K562 (cell line): Measurements from ENCODE around the gene NFIB. TPM values are rescaled to one million over a fixed set of nuclear protein-coding genes. Genes with fewer than 3 reads are reported as not detected.

Source experiments
- ATAC-seq: fragments of 200-7000 bp; cut with Tn5 transposase; 3 replicates; pipeline ENCODE4 v1.9.1; 2020; ENCODE audit warnings: moderate library complexity
- BruUV-seq: library from RNA; stranded (reverse); fragments of 400-500 nt; replicated peaks from 2 replicates; lab custom pipeline; 2021; lab: Mats Ljungman, UMichigan
- CTCF ChIA-PET: fragments of 300-600 bp; formaldehyde crosslinking; extraction: SDS; loops from one replicate; lab custom pipeline; 2021; ENCODE audit warnings: low intra/inter-chr PET ratio; lab: Yijun Ruan, JAX
- POLR2A ChIA-PET: fragments of 300-600, 350-650 bp; sonication (Branson Sonifier 250); formaldehyde crosslinking; extraction: SDS; loops from one replicate; lab custom pipeline; 2021; ENCODE audit warnings: antibody characterized with exemption, inconsistent platforms; lab: Yijun Ruan, JAX
- DNase-seq, 4 experiments: peaks; one replicate each; pipeline versions ENCODE4 v3.0.0 to v3.0.0-alpha.2; 2011 to 2018; ENCODE audit warnings: low spot score in 3 of 4, mixed read lengths in 3 of 4; ENCODE audit errors: extremely low read depth in 1 of 4
- FAIRE-seq: peaks from 2 replicates; lab custom pipeline; 2011; peaks lifted over from hg19 to GRCh38; lab: Jason Lieb, UNC
- H2AFZ ChIP-seq: 2 replicates; pipeline ENCODE4 v1.6.0; 2011; ENCODE audit warnings: low read depth, low read length, control low read depth, inconsistent platforms
- H3K27ac ChIP-seq: fragments of 200-600 bp; 3 replicates; pipeline ENCODE4 v1.8.0; 2011; ENCODE audit warnings: low read depth, mild to moderate bottlenecking, control low read depth, inconsistent platforms, low read length, moderate library complexity, mixed read lengths; ENCODE audit errors: extremely low read depth
- H3K27me3 ChIP-seq, 2 experiments: fragments of 300-600 bp in 1 of 2; 2 replicates in 1 of 2; 3 replicates in 1 of 2; pipeline versions ENCODE4 v1.6.0 to v1.8.0; 2011; ENCODE audit warnings: inconsistent platforms in 2 of 2, low read length in 2 of 2, mild to moderate bottlenecking in 1 of 2, mixed read lengths in 1 of 2, moderate library complexity in 1 of 2; ENCODE audit not compliant: control insufficient read depth in 2 of 2, insufficient read depth in 2 of 2
- H3K36me3 ChIP-seq: fragments of 300-600 bp; 3 replicates; pipeline ENCODE4 v1.8.0; 2011; ENCODE audit warnings: mild to moderate bottlenecking, low read length, inconsistent platforms; ENCODE audit not compliant: control insufficient read depth, insufficient read depth
- H3K4me1 ChIP-seq, 2 experiments: fragments of 200-600 bp in 1 of 2; replicated peaks in 1 of 2; 2 replicates in 1 of 2; 3 replicates in 1 of 2; pipeline versions ENCODE4 v1.5.1 to v1.8.0; 2011; ENCODE audit warnings: inconsistent platforms in 2 of 2, low read length in 2 of 2, mild to moderate bottlenecking in 1 of 2, mixed read lengths in 1 of 2, moderate library complexity in 1 of 2; ENCODE audit not compliant: control insufficient read depth in 2 of 2, insufficient read depth in 2 of 2
- H3K4me2 ChIP-seq: 2 replicates; pipeline ENCODE4 v1.6.1; 2011; ENCODE audit warnings: low read length, control low read depth, inconsistent platforms, mixed read lengths; ENCODE audit not compliant: insufficient read depth
- H3K4me3 ChIP-seq: fragments of 200-600 bp; sonication (generic), shearing (Covaris generic); 2 replicates; pipeline ENCODE4 v1.5.1; 2016; ENCODE audit warnings: control low read depth, inconsistent platforms
- H3K79me2 ChIP-seq: fragments of 200-600 bp; 3 replicates; pipeline ENCODE4 v1.8.0; 2011; ENCODE audit warnings: low read length, inconsistent platforms; ENCODE audit not compliant: control insufficient read depth, insufficient read depth
- H3K9ac ChIP-seq, 2 experiments: 2 replicates each; pipeline versions ENCODE4 v1.6.0 to v1.6.1; 2011; ENCODE audit warnings: low read depth in 2 of 2, low read length in 2 of 2, control low read depth in 1 of 2, inconsistent platforms in 1 of 2, mild to moderate bottlenecking in 1 of 2, mixed read lengths in 1 of 2; ENCODE audit not compliant: insufficient read depth in 1 of 2
- H3K9me1 ChIP-seq: one replicate; pipeline ENCODE4 v1.6.0; 2011; ENCODE audit warnings: inconsistent platforms, mild to moderate bottlenecking, low read length, moderate library complexity; ENCODE audit not compliant: control insufficient read depth, insufficient read depth
- H3K9me3 ChIP-seq: replicated peaks from 2 replicates; pipeline ENCODE4 v1.5.1; 2011; ENCODE audit warnings: low read depth, low read length, inconsistent platforms; ENCODE audit not compliant: control insufficient read depth, insufficient read depth
- H4K20me1 ChIP-seq: replicated peaks from 2 replicates; pipeline ENCODE4 v1.6.1; 2011; ENCODE audit warnings: low read length, inconsistent platforms, mixed read lengths; ENCODE audit not compliant: control insufficient read depth, insufficient read depth
- WGBS: fragments of 100-300 bp; shearing (Covaris generic); methylation state at CpG from one replicate; pipeline ENCODE4 v1.1.6; 2016; ENCODE audit warnings: low coverage, mixed read lengths; ENCODE audit not compliant: insufficient coverage; ENCODE audit errors: missing lambda C conversion rate; 5-methylcytosine and 5-hydroxymethylcytosine counted together
- in situ Hi-C: fragments of 300-500 bp; cut with MboI; formaldehyde crosslinking; loops from 4 replicates; pipeline ENCODE4 v1.15.0; 2018; ENCODE audit warnings: inconsistent platforms, mixed read lengths
- intact Hi-C: fragments of 100-400 bp; cut with micrococcal nuclease; formaldehyde crosslinking; loops from 2 replicates; pipeline ENCODE4 v1.14.2; 2022
- polyA plus RNA-seq, 8 experiments: library from polyadenylated mRNA; depleted of rRNA in 4 of 8; stranded (reverse) in 5 of 8; unstranded in 3 of 8; fragments of >200 nt; fragmentation: Nextera tagmentation in 2 of 8; fragmentation: Illumina TruSeq in 1 of 8; extraction: Ambion mirVana in 2 of 8; extraction: Trizol in 1 of 8; gene quantifications; 2 replicates each; pipeline versions ENCODE4 v1.2.1 to v1.2.3, GENCODE V29; 2011 to 2014; ENCODE audit warnings: inconsistent platforms in 1 of 8, missing spikeins in 1 of 8
- total RNA-seq, 7 experiments: library from RNA; depleted of rRNA in 6 of 7; stranded (reverse); fragments of >200 nt in 6 of 7; fragmentation: Illumina TruSeq in 2 of 7; extraction: Trizol in 2 of 7; gene quantifications; 2 replicates each; pipeline versions ENCODE4 v1.2.1 to v1.2.3, GENCODE V29; 2011 to 2021; ENCODE audit warnings: low replicate concordance in 1 of 7
- TF ChIP-seq, protein P1 (sequence below), 2 experiments: fragments of 450-650 bp; IDR thresholded peaks; 2 replicates each; pipeline ENCODE4 v1.6.1; 2016; ENCODE audit warnings: mild to moderate bottlenecking in 2 of 2, borderline replicate concordance in 1 of 2, low read depth in 1 of 2, moderate library complexity in 1 of 2

Gene NFIB
- total and polyA plus RNA-seq, 9 of the 15 experiments (the other 6 are each of a cell fraction or from before 2014, with no cell fraction given) = 1.2 to 3.3 (median 1.9) TPM

DNA sequence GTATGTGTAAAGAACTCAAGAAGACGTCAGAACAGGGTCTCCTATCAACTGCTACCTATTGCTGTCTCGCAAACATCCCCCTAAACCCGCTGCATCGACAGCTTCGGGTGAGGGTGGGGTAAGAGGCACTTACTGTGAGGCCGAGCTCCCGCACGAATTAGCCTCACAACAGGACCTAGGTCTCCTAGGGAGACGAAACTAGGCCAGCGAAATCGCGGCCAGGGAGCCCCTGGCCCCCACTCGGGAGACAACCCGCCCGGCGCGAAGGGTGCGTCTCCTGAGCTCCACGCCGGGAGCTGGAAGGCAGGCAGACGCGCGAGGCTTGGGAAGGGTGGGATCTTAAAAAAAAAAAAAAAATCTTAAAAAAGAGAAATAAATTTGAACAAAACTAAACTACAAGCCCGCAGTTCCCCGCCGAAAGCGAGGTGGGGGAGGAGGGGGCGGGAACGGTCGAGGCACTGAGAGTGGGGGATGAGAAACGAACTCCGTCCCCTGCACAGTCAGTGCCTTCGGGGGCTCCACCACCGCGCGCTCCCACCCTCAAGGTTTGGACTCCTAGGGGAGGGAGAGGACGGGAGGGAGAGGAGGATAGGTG is 33.0 kb upstream of the NFIB start:
- H3K9me1 ChIP-seq = no peaks in the 10 kb centered on the region
- in situ Hi-C loops (no loop called here), intact Hi-C loops (no loop called here)
- ATAC-seq (no peak), FAIRE-seq (no peak), DNase-seq (no peak)
- CTCF ChIA-PET = no interaction called here
- no peak overlapping the region for H3K9ac ChIP-seq
- H3K4me1 ChIP-seq = no peaks in the 10 kb centered on the region
- POLR2A ChIA-PET = no interaction called here
- H3K4me3 ChIP-seq = no peak overlapping the region
- TF ChIP-seq, protein P1, sequence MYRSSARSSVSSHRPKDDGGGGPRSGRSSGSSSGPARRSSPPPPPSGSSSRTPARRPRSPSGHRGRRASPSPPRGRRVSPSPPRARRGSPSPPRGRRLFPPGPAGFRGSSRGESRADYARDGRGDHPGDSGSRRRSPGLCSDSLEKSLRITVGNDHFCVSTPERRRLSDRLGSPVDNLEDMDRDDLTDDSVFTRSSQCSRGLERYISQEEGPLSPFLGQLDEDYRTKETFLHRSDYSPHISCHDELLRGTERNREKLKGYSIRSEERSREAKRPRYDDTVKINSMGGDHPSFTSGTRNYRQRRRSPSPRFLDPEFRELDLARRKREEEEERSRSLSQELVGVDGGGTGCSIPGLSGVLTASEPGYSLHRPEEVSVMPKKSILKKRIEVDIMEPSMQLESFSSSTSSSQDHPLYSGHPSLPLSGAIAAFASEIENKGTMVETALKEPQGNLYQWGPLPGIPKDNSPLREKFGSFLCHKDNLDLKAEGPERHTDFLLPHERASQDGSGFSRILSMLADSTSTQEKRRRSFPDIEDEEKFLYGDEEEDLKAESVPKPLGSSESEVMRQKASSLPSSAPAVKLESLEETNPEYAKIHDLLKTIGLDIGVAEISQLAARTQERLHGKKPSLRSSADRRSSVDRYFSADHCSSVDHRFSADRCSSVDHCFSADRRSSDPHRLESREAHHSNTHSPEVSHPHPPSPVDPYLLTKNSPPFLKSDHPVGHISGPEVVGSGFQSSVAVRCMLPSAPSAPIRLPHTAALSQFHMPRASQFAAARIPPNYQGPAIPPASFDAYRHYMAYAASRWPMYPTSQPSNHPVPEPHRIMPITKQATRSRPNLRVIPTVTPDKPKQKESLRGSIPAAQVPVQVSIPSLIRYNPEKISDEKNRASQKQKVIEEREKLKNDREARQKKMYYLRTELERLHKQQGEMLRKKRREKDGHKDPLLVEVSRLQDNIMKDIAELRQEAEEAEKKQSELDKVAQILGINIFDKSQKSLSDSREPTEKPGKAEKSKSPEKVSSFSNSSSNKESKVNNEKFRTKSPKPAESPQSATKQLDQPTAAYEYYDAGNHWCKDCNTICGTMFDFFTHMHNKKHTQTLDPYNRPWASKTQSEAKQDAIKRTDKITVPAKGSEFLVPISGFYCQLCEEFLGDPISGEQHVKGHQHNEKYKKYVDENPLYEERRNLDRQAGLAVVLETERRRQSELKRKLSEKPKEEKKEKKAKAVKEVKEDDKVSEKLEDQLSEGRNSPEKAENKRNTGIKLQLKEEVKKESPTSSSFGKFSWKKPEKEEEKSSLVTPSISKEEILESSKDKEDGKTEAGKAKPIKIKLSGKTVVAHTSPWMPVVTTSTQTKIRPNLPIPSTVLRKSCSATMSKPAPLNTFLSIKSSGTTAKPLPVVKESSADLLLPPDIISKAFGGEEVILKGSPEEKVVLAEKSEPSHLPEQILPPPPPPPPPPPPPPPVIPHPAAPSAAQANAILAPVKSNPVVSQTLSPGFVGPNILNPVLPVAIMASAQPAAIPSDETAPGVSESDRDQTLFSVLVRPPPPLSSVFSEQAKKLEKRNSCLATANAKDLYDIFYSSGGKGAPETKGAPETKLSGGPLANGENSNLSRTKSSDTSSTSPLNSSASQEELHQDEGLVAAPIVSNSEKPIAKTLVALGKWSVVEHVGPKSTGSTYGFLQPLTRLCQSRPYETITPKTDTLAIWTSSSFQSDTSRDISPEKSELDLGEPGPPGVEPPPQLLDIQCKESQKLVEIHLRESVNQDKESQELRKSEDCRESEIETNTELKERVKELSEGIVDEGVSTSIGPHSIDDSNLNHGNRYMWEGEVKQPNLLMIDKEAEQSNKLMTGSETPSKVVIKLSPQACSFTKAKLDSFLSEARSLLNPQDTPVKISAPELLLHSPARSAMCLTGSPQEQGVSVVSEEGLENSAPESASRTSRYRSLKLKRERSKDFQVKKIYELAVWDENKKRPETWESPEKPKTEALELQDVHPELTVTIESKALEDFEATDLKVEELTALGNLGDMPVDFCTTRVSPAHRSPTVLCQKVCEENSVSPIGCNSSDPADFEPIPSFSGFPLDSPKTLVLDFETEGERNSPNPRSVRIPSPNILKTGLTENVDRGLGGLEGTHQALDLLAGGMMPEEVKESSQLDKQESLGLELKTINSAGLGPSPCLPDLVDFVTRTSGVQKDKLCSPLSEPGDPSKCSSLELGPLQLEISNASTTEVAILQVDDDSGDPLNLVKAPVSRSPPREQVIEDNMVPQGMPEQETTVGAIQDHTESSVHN (IDR thresholded peaks at IDR 0.05; ENCODE audit: borderline replicate concordance in 1 of 2, low read depth in 1 of 2) = no peak
- no peaks in the 10 kb centered on the region for H3K36me3 ChIP-seq
- no peaks in the 10 kb centered on the region for H4K20me1 ChIP-seq
- no peaks in the 10 kb centered on the region; the same call in 1 of the 2 replicates for H3K9me3 ChIP-seq
- peaks cover 0 to 6% of the 10 kb centered on the region in 2 experiments; a peak in 1 of 5 replicates for H3K27me3 ChIP-seq
- H3K79me2 ChIP-seq = no peaks in the 10 kb centered on the region
- H3K27ac ChIP-seq = no peak overlapping the region
- WGBS = 71% methylated on average over 14 of the region's 37 CpGs
- H2AFZ ChIP-seq = no peak overlapping the region
- no peak overlapping the region for H3K4me2 ChIP-seq
- no TSS peak for BruUV-seq
